HG02642 (cell line): Measurements from ENCODE around the gene SMIM35.
"Not testable (repeated sequence)": the region's sequence is repeated elsewhere in the genome, so short reads cannot be mapped to it uniquely, and the experiment has no call there.

Experiments used
- ATAC-seq: cut with Tn5 transposase; IDR thresholded peaks from one replicate; pipeline ENCODE4 v1.9.1; 2021; ENCODE audit warnings: mild to moderate bottlenecking; ENCODE audit not compliant: unreplicated experiment, poor library complexity

The SMIM35 gene

DNA sequence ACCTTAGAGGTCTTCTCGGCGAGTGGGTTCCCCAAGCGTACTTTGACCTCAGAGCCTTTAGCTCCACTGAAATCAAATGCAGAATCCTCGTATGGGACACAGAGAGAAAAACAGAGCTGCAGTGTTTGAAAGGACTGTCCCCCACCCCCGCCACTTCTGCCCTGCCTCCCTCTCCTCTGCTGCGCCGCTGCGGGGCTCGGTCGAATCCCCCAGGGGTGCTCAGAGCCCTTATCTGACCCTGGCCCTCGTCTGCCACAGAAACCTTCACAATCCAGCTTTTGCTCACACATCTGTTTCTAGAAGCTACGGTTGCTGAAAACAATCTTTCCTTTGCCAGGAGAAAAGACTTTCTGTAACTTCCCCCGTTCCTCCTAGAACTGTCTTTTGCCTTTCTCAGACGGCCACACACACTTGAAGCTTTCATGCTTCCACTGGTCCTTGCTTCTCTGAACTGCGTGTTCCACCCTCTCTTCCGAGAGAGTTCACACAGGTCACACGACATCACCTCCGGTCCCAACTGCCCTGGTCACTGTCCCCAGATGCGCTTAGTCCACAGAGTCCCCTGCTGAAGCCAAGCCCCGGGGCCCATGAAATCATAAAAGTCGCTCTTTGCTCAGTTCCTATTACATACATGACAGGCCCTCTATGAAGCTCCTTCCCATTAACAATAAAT lies 3.7 kb downstream of the SMIM35 start:
- no peak for ATAC-seq

DNA sequence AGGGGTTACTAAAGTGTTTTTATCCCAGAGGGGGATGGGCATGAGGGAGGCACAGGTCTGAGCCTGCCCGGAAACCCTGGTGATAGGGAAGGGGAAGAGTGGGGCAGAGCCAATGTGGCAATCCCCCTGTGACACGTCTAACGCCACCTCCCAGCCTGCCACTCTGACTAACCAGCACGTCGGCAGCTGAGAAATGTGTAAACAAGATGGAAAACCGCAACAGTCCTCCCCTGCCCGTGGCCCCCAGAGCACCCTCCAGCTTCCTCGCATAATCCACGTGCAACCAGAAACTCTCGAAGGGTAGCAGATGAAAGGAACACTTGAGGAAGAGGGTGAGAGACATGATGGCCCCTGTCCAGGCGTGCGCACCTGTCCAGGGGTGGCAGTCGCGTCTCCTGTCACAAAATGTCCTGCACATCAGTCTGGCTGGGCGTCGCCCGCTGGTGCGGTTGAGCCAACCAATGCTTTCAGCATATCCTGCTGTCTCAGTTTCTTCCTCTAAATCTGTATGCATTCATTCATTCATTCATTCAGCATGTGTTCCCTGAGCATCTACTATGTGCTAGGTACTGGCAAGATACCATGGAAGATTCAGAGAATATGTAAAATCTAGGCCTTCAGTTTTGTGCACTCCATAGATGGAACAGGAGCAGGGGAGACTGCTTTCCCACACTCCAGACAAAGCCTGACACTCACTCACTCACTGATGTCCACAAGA lies 5.4 kb downstream of the SMIM35 start:
- no peak for ATAC-seq

DNA sequence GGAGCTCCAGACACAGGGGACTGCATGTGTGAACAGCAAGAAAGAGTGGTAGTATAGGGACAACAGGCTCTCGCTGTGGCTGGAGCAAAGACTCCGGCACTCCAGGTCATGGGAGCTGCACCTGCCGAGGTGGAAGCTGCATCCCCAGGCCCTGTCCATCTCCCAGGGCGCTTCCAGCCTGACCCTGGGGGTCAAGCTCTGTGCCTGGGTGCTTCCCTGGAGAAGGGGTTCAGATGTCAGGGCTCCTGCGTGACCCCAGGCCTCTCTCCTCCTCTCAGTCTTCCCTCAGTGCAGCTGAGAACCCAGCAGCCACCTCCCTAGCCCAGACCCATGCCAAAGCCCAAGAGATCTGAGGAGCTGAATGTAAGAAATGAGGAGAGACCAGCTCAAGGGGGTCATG lies 6.5 kb downstream of the SMIM35 start:
- ATAC-seq = no peak

DNA sequence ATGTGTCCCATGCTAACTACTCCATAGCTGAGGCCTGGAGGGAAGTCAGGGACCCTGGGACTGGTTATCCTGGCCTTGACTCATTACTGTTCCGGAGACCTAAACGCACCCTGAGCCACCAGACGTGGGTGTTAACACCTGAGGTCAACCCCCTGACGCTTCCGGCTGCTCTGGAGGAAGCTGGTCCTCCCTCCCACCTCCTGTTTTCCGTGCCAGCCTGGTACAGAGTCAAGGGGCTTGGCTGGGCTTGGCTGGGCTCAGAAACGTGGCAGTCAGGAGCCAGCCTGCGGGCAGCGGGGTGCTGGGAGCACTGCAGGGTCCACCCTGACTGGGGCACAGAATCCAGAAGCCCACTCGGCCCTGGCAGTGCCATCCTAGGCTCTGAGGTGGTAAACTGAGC lies 7.3 kb downstream of the SMIM35 start:
- ATAC-seq = no peak

DNA sequence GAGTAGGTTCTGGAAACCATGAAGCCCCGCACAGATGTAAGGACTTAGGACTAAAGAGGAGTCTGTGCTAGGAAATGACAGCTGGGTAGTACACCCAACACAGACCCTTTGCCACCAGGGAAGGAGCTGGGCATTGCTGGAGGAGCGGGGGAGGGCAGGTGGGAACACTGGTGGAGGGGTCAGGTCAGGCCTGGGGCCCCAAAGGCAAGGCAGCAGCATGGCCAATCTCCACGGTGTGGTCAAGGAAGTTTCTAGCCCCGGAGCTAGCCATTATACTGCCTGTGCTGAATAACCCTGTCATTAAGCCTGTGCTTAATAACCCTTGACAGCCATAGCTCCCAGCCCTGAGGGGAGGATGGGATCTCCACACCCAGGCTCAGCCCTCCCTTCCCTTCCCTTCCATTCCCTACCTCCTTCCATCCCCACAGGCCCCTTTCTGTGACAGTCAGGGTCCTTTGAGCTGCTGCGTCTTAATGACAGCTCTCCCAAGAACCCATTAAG lies 7.8 kb downstream of the SMIM35 start:
- no peak for ATAC-seq

DNA sequence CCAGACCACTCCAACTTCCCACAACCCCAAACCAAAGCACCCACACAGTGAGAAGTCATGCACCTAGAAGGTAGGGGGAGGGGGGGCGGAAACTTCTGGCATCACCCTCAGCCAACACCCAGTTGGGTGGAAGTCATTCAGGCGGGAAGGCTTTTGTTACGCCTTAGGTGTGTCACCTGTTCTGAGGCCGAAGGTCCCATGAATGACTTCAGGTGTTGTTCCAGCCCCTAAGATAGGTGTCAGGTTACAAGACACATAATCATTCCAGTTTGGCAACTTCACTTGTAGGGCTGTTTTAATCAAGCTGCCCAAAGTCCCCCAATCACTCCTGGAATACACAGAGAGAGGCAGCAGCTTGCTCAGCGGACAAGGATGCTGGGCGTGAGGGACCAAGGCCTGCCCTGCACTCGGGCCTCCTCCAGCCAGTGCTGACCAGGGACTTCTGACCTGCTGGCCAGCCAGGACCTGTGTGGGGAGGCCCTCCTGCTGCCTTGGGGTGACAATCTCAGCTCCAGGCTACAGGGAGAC lies 9.9 kb downstream of the SMIM35 start, which contains the start of gene TMPRSS4:
Gene TMPRSS4 (plus strand): TSS at position 325 of the 528 bp plus-strand sequence. CDS start 225 bp downstream, outside the sequence.
- ATAC-seq = no peak

DNA sequence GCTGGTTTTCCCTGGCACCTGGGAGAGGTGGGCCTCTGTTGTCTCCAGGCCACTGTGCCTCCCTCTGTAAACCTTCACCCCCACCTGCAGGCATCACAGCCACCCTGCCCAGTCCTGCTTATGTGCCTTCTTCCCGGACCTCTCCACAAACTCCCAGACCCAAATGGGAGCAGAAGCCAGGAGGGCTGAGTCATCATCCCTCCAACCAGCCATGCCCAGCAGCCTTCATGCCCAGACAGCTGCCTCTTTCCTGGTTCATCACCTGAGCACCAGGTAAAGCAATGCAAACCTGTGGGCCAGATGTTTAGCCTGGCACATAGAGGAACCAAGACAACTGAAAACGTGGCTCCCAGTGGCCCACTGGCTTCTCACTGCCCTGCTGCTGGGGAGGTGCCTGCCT lies 12.0 kb downstream of the SMIM35 start:
- no peak for ATAC-seq

DNA sequence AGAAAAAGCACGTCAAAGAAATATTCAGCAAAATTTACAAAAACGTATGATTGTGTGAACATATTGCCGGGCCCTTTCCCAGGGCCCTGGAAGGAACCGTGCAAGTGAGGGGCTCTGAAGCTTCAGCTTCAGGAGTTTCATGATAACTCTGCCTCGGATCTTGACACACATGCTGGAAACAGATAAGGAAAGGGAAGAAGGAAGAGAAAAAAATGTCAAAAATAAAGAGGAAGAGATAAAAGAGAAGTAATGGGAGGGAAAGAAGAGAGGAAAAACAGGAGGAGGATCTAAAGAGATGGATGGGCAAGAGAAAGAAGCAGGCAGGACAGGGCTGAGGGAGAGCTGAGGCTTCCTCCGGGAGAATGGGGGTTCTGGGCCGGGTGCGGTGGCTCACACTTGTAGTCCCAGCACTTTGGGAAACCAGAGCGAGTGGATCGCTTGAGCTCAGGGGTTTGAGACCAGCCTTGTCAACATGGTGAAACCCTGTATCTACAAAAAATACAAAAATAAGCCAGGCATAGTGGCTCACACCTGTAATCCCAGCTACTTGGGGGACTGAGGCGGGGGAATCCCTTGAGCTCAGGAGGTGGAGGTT lies 12.6 kb downstream of the SMIM35 start:
- ATAC-seq = no peak

DNA sequence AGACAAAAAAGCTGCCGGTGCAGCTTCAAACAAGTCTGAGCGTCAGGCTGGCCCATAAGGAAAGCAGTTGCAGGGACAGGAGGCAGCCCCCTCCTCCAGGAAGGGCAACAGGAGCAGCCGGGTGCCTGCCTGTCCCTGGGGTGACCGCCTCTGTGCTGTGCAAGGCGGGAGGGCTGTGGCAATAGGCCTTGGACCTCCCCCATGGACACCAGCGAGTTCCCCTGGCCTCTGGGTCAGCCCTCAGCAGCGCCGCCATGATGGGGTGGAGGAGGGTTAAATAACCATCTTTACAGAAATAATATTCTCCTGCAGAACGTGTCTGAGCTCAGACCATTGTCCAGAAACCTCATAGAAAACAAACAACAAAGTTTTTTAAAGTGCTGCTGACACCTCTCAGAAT lies 13.2 kb downstream of the SMIM35 start:
- no peak for ATAC-seq

DNA sequence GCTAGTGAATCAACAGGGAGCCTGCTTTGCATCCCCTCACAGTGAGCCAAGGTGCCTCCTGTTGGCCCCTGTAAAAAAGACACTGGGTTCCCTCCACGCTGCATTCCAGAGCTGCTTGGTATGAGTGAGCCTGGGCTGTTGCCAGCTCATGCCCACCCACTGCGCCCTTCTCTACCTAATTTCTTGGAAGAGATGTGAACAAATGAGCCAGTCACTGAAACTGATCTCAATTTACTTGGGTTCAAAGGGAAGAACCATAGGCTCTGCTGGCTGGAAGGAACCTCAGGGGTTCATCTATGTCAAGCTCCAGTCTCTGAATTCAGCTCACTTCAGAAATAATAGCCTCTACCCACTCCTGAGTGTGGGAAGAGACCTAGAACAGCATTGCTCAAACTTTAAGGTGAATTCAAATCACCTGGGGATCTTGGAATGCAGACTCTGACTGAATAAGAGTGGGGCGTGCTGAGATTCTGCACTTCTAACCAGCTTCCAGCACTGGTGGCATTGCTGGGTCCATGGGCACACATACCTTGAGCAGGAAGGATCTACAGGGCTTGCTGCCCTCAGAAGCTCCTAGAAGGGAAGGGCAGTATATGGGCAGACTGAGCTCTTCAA lies 15.2 kb downstream of the SMIM35 start:
- ATAC-seq = no peak

DNA sequence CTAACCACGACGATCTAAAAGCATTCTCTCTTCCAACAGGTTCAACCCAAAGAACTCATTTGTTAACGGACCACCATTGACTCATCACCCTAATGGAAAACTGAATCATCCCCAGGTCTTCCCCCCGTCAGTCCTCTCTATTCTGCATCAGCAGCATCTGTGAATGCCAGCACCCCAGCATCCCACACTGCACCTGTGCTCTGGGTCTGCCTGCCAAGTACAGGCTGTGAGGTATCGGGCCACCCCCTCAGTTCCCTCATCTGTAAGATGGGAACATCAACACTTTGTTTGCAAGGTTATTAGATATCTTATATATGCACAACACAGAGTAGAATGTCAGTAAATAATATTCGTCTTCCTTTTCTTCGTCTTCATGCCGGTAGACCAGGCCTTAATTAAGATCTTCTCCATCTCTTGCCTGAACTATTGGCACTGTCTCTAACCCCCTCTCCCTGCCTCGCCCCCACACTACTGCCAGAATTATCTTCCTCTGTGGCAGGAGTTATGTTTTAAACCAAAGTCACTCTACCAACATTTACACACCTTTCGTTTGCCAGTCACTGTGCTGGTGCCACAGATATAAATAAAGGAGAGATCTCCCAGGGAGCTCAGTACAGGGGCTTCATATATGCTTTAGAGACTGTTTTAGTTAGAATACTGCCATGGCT lies 17.7 kb downstream of the SMIM35 start:
- no peak for ATAC-seq

DNA sequence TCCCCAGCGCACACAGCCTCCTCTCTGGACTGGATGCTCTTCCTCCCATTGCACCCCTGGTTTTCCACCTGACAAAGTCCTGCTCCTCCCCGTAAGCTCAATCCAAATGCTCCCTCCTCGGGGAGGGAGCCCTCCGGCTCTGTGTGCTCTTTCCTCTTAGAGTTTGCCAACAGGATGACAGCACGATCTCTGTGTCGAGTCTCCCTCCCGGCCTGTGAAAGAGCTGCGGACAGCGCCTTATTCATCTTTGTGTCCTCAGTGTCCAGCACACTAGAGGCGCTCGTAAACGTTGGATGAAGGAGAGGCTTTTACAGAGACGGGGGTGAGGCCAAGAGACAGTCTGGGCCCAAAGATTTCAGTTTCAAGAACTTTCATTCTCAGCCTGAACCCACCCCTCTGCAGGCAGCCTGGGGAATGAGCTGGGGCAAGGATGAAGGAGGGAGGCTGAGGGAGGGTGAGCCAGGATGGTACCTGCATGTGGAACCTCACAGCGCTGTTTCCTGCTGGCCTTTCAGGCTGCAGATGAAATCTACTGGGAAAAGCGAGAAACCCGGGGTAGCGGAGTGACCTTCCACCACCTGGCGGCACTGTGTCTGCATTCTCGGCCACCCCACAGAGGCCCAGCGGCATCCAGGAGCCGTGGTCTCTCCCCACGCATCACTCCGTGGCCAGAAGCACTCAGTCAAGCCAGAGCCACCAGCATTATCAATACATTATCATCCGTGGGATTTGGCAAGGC lies 18.4 kb downstream of the SMIM35 start:
- no peak for ATAC-seq

DNA sequence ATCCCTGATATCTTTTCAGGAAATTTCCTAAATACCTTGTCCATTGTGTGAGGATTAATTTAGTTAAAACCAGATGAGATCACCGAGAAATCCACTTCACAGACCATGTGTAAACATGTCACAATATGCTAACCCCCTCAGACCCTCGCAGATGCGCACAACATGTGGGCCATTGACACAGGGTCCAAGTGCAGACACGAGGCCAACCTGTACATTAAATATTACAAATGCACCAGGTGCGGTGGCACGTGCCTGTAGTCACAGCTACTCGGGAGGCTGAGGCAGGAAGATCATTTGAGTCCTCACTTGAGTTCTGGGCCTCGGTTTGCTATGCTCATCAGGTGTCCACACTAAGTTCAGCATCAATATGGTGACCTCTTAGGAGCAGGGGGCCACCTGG lies 19.8 kb downstream of the SMIM35 start:
- no peak for ATAC-seq

DNA sequence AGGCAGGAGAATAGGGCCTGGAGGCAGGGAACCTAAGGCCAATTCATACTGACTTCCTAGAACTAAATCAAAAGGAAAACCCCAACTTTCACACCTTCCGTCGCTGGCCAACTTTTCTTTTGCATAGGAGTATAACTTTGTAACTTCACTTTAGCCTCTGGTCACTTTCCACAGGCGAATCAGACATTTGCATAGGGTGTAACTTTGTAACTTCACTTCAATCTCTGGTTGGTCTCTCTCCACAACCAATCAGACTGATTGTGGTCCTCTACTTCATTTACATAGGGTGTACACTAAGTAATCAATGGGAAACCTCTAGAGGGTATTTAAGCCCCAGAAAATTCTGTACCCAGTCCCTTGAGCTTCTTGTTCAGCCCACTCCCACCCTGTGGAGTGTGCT lies 21.4 kb downstream of the SMIM35 start:
- no peak for ATAC-seq

DNA sequence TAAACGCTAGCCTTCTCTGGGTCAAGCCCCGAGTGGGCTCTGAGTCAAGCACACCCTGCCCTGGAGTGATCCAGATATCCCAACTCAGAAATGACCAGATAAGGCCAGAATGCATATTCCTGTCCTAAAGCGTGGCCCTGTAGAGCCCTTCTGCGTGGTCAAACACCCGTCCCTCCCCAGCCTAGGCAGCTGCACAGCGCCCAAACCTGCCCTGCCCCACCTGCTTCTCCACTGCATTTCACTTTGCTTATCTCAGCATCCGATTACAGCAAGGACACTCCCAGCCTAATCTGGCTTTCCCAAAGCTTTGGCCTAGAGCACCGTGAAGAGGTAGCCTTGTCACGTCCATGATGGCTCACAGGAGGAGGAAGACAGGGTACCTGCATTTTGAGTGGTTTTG lies 21.8 kb downstream of the SMIM35 start:
- ATAC-seq = no peak

DNA sequence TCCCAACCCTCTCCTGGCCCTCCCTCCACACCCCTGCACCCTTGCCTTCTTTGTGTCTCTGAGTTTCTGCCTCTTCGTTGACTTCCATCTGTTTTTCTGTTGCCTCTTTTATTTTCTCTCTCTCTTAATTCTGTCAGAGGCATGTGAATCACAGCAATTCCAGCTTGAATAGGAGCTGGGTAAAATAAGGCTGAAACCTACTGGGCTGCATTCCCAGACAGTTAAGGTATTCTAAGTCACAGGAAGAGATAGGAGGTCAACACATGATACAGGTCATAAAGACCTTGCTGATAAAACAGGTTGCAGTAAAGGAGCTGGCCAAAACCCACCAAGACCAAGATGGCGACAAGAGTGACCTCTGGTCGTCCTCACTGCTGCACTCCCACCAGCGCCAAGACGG lies 24.1 kb downstream of the SMIM35 start:
- not testable (repeated sequence) for ATAC-seq

DNA sequence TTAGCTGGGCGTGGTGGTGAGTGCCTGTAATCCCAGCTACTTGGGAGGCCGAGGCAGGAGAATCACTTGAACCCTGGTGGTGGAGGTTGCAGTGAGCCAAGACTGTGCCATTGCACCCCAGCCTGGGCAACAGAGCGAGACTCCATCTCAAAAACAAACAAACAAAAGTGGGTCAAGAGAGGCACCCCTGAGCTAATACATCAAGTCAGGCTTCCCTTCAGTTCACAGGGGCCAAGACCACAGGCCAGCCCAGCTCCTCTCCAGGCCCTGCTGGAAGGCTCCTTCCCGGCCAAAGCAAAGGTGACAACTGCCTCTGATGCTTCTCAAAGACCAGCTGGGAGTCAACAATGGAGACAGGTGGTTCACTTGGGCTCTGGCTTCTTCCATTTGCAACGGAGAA lies 24.6 kb downstream of the SMIM35 start:
- ATAC-seq = not testable (repeated sequence)

DNA sequence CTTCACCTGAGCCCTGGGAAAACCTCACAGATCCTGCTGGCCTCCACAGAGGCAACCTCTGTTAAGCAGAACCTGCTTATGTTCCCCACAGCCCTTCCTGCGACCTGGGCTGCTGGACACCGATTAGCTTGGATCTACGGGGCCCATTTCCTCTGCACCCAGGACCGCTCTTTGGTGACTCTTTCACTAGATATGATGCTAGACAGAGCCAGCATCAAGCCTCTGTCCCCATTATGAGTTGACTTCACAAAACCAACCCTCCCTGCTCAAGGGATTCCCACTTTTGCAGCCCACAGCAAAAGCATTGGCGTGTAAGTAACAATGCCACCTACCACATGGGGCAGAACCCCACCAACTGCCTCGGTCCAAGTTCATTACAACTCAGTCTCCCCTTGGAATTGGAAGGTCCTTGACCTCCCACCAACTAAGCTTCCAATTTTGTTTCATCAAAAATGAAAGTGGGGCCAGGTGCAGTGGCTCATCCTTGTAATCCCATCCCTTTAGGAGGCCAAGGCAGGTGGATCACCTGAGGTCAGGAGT lies 25.1 kb downstream of the SMIM35 start:
- ATAC-seq = no peak

DNA sequence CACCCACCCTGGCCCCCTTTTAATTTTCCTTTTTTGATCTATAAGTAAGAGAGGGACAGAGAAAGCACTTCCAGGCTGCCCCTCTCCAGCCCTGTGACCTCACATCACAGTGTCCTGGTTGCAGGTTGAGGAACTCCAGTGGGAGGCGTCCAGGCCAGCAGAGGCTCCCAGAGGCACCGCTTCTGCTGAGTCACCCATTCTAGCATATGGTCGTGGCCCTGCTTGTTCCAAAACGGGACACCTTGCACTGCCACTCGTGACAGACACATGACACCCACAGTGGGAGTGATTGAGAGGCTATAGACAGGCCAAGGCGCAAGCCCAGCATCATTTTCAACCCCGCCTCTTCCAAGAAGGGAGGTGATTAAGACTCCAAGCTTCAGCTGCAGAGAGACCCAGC lies 25.9 kb downstream of the SMIM35 start:
- ATAC-seq = no peak
